H1 (cell line): ENCODE data around the gene PIP5K1B. TPM values are rescaled to one million over a fixed set of nuclear protein-coding genes. Genes with fewer than 3 reads are reported as not detected.

ENCODE experiments used
- CTCF ChIA-PET: fragments of 300-600 bp; sonication (Branson Sonifier 250); formaldehyde crosslinking; loops from one replicate; lab custom pipeline; 2021; ENCODE audit not compliant: partially characterized antibody; lab: Charles Lee
- POLR2A ChIA-PET: fragments of 300-600 bp; sonication (Branson Sonifier 250); formaldehyde crosslinking; loops from one replicate; lab custom pipeline; 2021; ENCODE audit warnings: inconsistent platforms; ENCODE audit not compliant: partially characterized antibody; lab: Charles Lee
- DNase-seq, 2 experiments: peaks; one replicate each; pipeline versions ENCODE4 v3.0.0 to v3.0.0-alpha.2; 2010 to 2022; ENCODE audit warnings: low spot score in 2 of 2, low read depth in 1 of 2, mixed read lengths in 1 of 2
- FAIRE-seq: peaks from 2 replicates; lab custom pipeline; 2011; peaks lifted over from hg19 to GRCh38; lab: Jason Lieb, UNC
- H2AFZ ChIP-seq: 2 replicates; pipeline ENCODE4 v1.8.1; 2012; ENCODE audit warnings: low read length, inconsistent platforms
- H2AK5ac ChIP-seq: 2 replicates; pipeline ENCODE4 v1.6.1; 2013; ENCODE audit warnings: low read depth, low read length
- H2BK120ac ChIP-seq: replicated peaks from 2 replicates; pipeline ENCODE3; 2013; ENCODE audit warnings: low read depth, low read length, inconsistent platforms
- H2BK12ac ChIP-seq: 2 replicates; pipeline ENCODE4 v1.6.1; 2013; ENCODE audit warnings: low read depth, low read length
- H2BK15ac ChIP-seq: 2 replicates; pipeline ENCODE4 v1.6.1; 2013; ENCODE audit warnings: low read length
- H2BK20ac ChIP-seq: 2 replicates; pipeline ENCODE4 v1.6.1; 2013; ENCODE audit warnings: low read length
- H2BK5ac ChIP-seq: 2 replicates; pipeline ENCODE4 v1.6.1; 2013; ENCODE audit warnings: low read depth, low read length
- H3K14ac ChIP-seq: 2 replicates; pipeline ENCODE4 v1.6.1; 2013; ENCODE audit warnings: inconsistent platforms; ENCODE audit not compliant: insufficient read length
- H3K18ac ChIP-seq: 2 replicates; pipeline ENCODE4 v1.6.1; 2013; ENCODE audit warnings: low read length; ENCODE audit errors: extremely low read depth
- H3K23ac ChIP-seq: 2 replicates; pipeline ENCODE4 v1.6.1; 2013; ENCODE audit warnings: inconsistent platforms; ENCODE audit not compliant: insufficient read length
- H3K23me2 ChIP-seq: 2 replicates; pipeline ENCODE4 v1.6.1; 2013; ENCODE audit warnings: low read depth, low read length
- H3K27ac ChIP-seq: 2 replicates; pipeline ENCODE4 v1.6.1; 2011; ENCODE audit warnings: low read depth, low read length, inconsistent platforms
- H3K27me3 ChIP-seq, 4 experiments: replicated peaks in 1 of 4; 1 replicate in 1 of 4; 2 replicates in 3 of 4; pipeline versions ENCODE4 v1.6.1 to v1.8.1; 2011 to 2013; ENCODE audit warnings: low read length in 3 of 4, mild to moderate bottlenecking in 3 of 4, inconsistent platforms in 2 of 4, mixed read lengths in 2 of 4, moderate library complexity in 1 of 4; ENCODE audit not compliant: control insufficient read depth in 3 of 4, insufficient read depth in 3 of 4; ENCODE audit errors: extremely low read depth in 1 of 4
- H3K36me3 ChIP-seq, 4 experiments: 2 replicates each; pipeline versions ENCODE4 v1.6.1 to v1.8.1; 2011 to 2013; ENCODE audit warnings: mild to moderate bottlenecking in 4 of 4, low read length in 3 of 4, moderate library complexity in 2 of 4, control low read depth in 1 of 4, inconsistent platforms in 1 of 4; ENCODE audit not compliant: insufficient read depth in 4 of 4, control insufficient read depth in 2 of 4
- H3K4ac ChIP-seq: replicated peaks from 2 replicates; pipeline ENCODE3; 2013; ENCODE audit warnings: low read length, low read depth, mixed read lengths, inconsistent platforms; ENCODE audit not compliant: insufficient read length
- H3K4me1 ChIP-seq, 4 experiments: replicated peaks in 1 of 4; 1 replicate in 1 of 4; 2 replicates in 3 of 4; pipeline versions ENCODE4 v1.6.1 to v1.8.1; 2011 to 2013; ENCODE audit warnings: low read length in 3 of 4, inconsistent platforms in 2 of 4, mixed read lengths in 1 of 4; ENCODE audit not compliant: insufficient read depth in 4 of 4, control insufficient read depth in 3 of 4
- H3K4me2 ChIP-seq, 2 experiments: 2 replicates each; pipeline versions ENCODE4 v1.6.1 to v1.8.1; 2011 to 2013; ENCODE audit warnings: low read depth in 2 of 2, low read length in 2 of 2, control low read depth in 1 of 2, inconsistent platforms in 1 of 2, mild to moderate bottlenecking in 1 of 2; ENCODE audit not compliant: insufficient read depth in 1 of 2
- H3K4me3 ChIP-seq, 4 experiments: fragments of 200-600, 300-600 bp in 1 of 4; sonication (generic), shearing (Covaris generic), sonication (Bioruptor Twin) in 1 of 4; 2 replicates each; pipeline versions ENCODE4 v1.5.1 to v1.8.1; 2011 to 2016; ENCODE audit warnings: low read length in 4 of 4, low read depth in 3 of 4, control low read depth in 2 of 4, inconsistent platforms in 2 of 4, mild to moderate bottlenecking in 2 of 4, mixed read lengths in 1 of 4, moderate library complexity in 1 of 4; ENCODE audit not compliant: insufficient read depth in 2 of 4; ENCODE audit errors: extremely low read depth in 1 of 4
- H3K56ac ChIP-seq: replicated peaks from 2 replicates; pipeline ENCODE3; 2013; ENCODE audit warnings: low read depth, mild to moderate bottlenecking, mixed read lengths, low read length, inconsistent platforms; ENCODE audit not compliant: insufficient read length
- H3K79me1 ChIP-seq: 2 replicates; pipeline ENCODE4 v1.6.1; 2013; ENCODE audit warnings: low read depth, low read length, control low read depth
- H3K79me2 ChIP-seq, 2 experiments: 2 replicates each; pipeline versions ENCODE4 v1.6.1 to v1.8.1; 2012 to 2013; ENCODE audit warnings: low read length in 2 of 2, mild to moderate bottlenecking in 2 of 2, inconsistent platforms in 1 of 2; ENCODE audit not compliant: insufficient read depth in 2 of 2, control insufficient read depth in 1 of 2
- H3K9ac ChIP-seq, 4 experiments: replicated peaks in 1 of 4; 1 replicate in 1 of 4; 2 replicates in 3 of 4; pipeline versions ENCODE4 v1.6.1 to v1.8.1; 2011 to 2013; ENCODE audit warnings: low read depth in 3 of 4, low read length in 3 of 4, control low read depth in 2 of 4, mild to moderate bottlenecking in 2 of 4, moderate library complexity in 2 of 4, inconsistent platforms in 1 of 4; ENCODE audit errors: extremely low read depth in 1 of 4
- H3K9me3 ChIP-seq, 2 experiments: 2 replicates each; pipeline versions ENCODE4 v1.6.1 to v1.8.1; 2012 to 2013; ENCODE audit warnings: mild to moderate bottlenecking in 2 of 2, moderate library complexity in 2 of 2, control low read depth in 1 of 2, inconsistent platforms in 1 of 2, low read depth in 1 of 2, low read length in 1 of 2, mixed read lengths in 1 of 2; ENCODE audit not compliant: insufficient read depth in 2 of 2
- H4K20me1 ChIP-seq, 2 experiments: replicated peaks in 1 of 2; 2 replicates each; pipeline versions ENCODE3 to v1.8.1; 2011 to 2013; ENCODE audit warnings: inconsistent platforms in 2 of 2, low read length in 2 of 2, mild to moderate bottlenecking in 1 of 2; ENCODE audit not compliant: insufficient read depth in 2 of 2, control insufficient read depth in 1 of 2
- H4K5ac ChIP-seq: 2 replicates; pipeline ENCODE4 v1.6.1; 2013; ENCODE audit warnings: low read length, low read depth, mixed read lengths, inconsistent platforms; ENCODE audit not compliant: insufficient read length
- H4K8ac ChIP-seq: 2 replicates; pipeline ENCODE4 v1.8.0; 2013; ENCODE audit warnings: mild to moderate bottlenecking, moderate library complexity, low read length, inconsistent platforms; ENCODE audit not compliant: insufficient read depth; ENCODE audit errors: extremely low read depth
- H4K91ac ChIP-seq: replicated peaks from 2 replicates; pipeline ENCODE3; 2013; ENCODE audit warnings: low read length, mixed read lengths, inconsistent platforms; ENCODE audit not compliant: insufficient read length
- BACH1 ChIP-seq: IDR thresholded peaks from 2 replicates; pipeline ENCODE4 v1.6.1; 2012; ENCODE audit warnings: low read length, improper control_type of control experiment
- BRCA1 ChIP-seq: IDR thresholded peaks from 2 replicates; pipeline ENCODE4 v1.6.1; 2012; ENCODE audit warnings: low read depth, low read length, improper control_type of control experiment
- CTCF ChIP-seq, 3 experiments: IDR thresholded peaks; 1 replicate in 2 of 3; 2 replicates in 1 of 3; pipeline versions ENCODE4 v1.5.1 to v1.6.1; 2011; ENCODE audit warnings: low read length in 3 of 3, mild to moderate bottlenecking in 3 of 3, inconsistent platforms in 2 of 3, low read depth in 1 of 3, moderate library complexity in 1 of 3; ENCODE audit not compliant: insufficient read depth in 1 of 3; ENCODE audit errors: control extremely low read depth in 1 of 3
- EGR1 ChIP-seq: IDR thresholded peaks from 2 replicates; pipeline ENCODE4 v1.6.1; 2011; ENCODE audit warnings: low read depth, low read length, borderline replicate concordance
- EP300 ChIP-seq, 2 experiments: IDR thresholded peaks; 1 replicate in 1 of 2; 2 replicates in 1 of 2; pipeline ENCODE4 v1.6.1; 2011 to 2012; ENCODE audit warnings: low read depth in 2 of 2, low read length in 2 of 2, mild to moderate bottlenecking in 2 of 2, borderline replicate concordance in 1 of 2, inconsistent platforms in 1 of 2, moderate library complexity in 1 of 2
- MAFK ChIP-seq: IDR thresholded peaks from 2 replicates; pipeline ENCODE4 v1.6.1; 2012; ENCODE audit warnings: low read depth, mild to moderate bottlenecking, improper control_type of control experiment, low read length
- NANOG ChIP-seq: IDR thresholded peaks from 2 replicates; pipeline ENCODE4 v1.6.1; 2011; ENCODE audit warnings: low read length, low read depth, mild to moderate bottlenecking, inconsistent platforms; ENCODE audit not compliant: insufficient read depth, poor library complexity, severe bottlenecking
- SUZ12 ChIP-seq: fragments of 200-600 bp; sonication (generic); IDR thresholded peaks from 2 replicates; pipeline ENCODE4 v1.6.1; 2012; ENCODE audit warnings: mild to moderate bottlenecking, inconsistent platforms, low read length, moderate library complexity, mixed read lengths
- TEAD4 ChIP-seq: IDR thresholded peaks from 2 replicates; pipeline ENCODE4 v1.6.1; 2012; ENCODE audit warnings: low read depth, low read length, inconsistent platforms, mixed read lengths
- USF2 ChIP-seq: IDR thresholded peaks from 2 replicates; pipeline ENCODE4 v1.6.1; 2011; ENCODE audit warnings: low read length, improper control_type of control experiment
- WGBS, 2 experiments: shearing (Covaris generic) in 1 of 2; methylation state at CpG; one replicate each; pipeline versions ENCODE4 v1.1.6 to v1.1.7; 2013 to 2015; ENCODE audit warnings: low lambda C conversion rate in 2 of 2, mixed read lengths in 2 of 2, inconsistent platforms in 1 of 2, low coverage in 1 of 2, missing lambda C conversion rate in 1 of 2; ENCODE audit not compliant: insufficient replicate concordance in 2 of 2, insufficient coverage in 1 of 2, insufficient read length in 1 of 2; ENCODE audit errors: extremely low coverage in 1 of 2, missing lambda C conversion rate in 1 of 2; 5-methylcytosine and 5-hydroxymethylcytosine counted together
- polyA plus RNA-seq, 7 experiments: library from polyadenylated mRNA; depleted of rRNA in 3 of 7; stranded (reverse) in 5 of 7; unstranded in 2 of 7; fragments of >200 nt in 5 of 7; fragments of 200-250 nt in 2 of 7; gene quantifications; 1 replicate in 5 of 7; 2 replicates in 1 of 7; 4 replicates in 1 of 7; pipeline versions ENCODE4 v1.2.1 to v1.2.3, GENCODE V29; 2011 to 2013; ENCODE audit warnings: missing spikeins in 2 of 7, mixed read lengths in 2 of 7
- total RNA-seq: library from RNA; stranded (reverse); fragmentation: NEBNext Ultra II Directional; extraction: Animal tissue kit (Norgen Biotek cat#: 25700); gene quantifications from 2 replicates; pipeline ENCODE4 v1.2.1, GENCODE V29; 2021

PIP5K1B gene
- total and polyA plus RNA-seq, 2 of the 8 experiments (the other 6 are each of a cell fraction or from before 2014, with no cell fraction given) = 4.7 to 7.7 TPM

- ChIA-PET POLR2A (no interaction called here), CTCF (no interaction called here)
- Histone ChIP-seq H3K27ac (no peak overlapping the region), H3K14ac (no peak overlapping the region), H3K4ac (no peak overlapping the region), H2AFZ (no peak overlapping the region), H2BK120ac (no peak overlapping the region), H3K4me3 (no peak overlapping the region), H3K18ac (no peak overlapping the region), H2AK5ac (no peak overlapping the region), H3K4me2 (no peak overlapping the region), H3K36me3 (no peaks in the 10 kb centered on the region), H4K91ac (no peak overlapping the region), H3K27me3 (no peaks in the 10 kb centered on the region), H2BK15ac (no peak overlapping the region), H3K23me2 (no peaks in the 10 kb centered on the region; the same call in 1 of the 2 replicates), H3K79me1 (peaks cover 4% of the 10 kb centered on the region; the same call in 1 of the 2 replicates), H3K23ac (no peak overlapping the region), H3K79me2 (peaks cover 0 to 27% of the 10 kb centered on the region in 2 experiments; a peak in 2 of 4 replicates), H3K9me3 (no peaks in the 10 kb centered on the region), H3K4me1 (peaks cover 0 to under 1% (median 0%) of the 10 kb centered on the region in 4 experiments; a peak in 2 of 7 replicates), H4K20me1 (no peaks in the 10 kb centered on the region), H2BK5ac (no peak overlapping the region), H2BK12ac (no peak overlapping the region), H3K56ac (no peak overlapping the region), H3K9ac (no peak overlapping the region), H2BK20ac (no peak overlapping the region), H4K5ac (no peak overlapping the region), H4K8ac (no peak overlapping the region)
- 94% methylated on average over 2 of the region's 2 CpGs; no CpG with 5 or more reads in 1 of the 2 experiments for WGBS, 2 experiments
- DNase-seq = no peak
- FAIRE-seq = no peak
- no peak for TF ChIP-seq EGR1
- TF ChIP-seq SUZ12 = no peak
- TF ChIP-seq TEAD4 = no peak
- TF ChIP-seq BACH1 = no peak
- TF ChIP-seq NANOG = no peak
- TF ChIP-seq EP300 (IDR thresholded peaks at IDR 0.05; ENCODE audit: borderline replicate concordance in 1 of 2, low read depth in 2 of 2, low read length in 2 of 2) = no peak
- no peak for TF ChIP-seq BRCA1
- TF ChIP-seq CTCF (IDR thresholded peaks at IDR 0.05; ENCODE audit: control extremely low read depth in 1 of 3, insufficient read depth in 1 of 3, low read depth in 1 of 3, low read length in 3 of 3) = no peak
- TF ChIP-seq MAFK = no peak
- TF ChIP-seq USF2 = no peak
Observed at GRCh38 chr9:68785965-68786364, 80.9 kb downstream of the PIP5K1B start.
